Activated CD4-positive, alpha-beta T cell treated with anti-CD3 and anti-CD28 coated beads, Interleukin-10, Interleukin-2, amounts not matched to agents 100 ng/mL and 50 ng/mL, durations not matched to agents 16 hours and 8 hours (primary cell): Measurements from ENCODE around the gene PLXDC2.

Source experiments
- DNase-seq: peaks from one replicate; pipeline ENCODE4 v3.0.0-alpha.2; 2020

Gene PLXDC2

GRCh38 chr10:19915816-19916215 is 99.6 kb downstream of the PLXDC2 start:
- no peak for DNase-seq

GRCh38 chr10:19917751-19918478 is 101.7 kb downstream of the PLXDC2 start:
- DNase-seq = no peak

GRCh38 chr10:19918794-19919193 is 102.6 kb downstream of the PLXDC2 start:
- no peak for DNase-seq

- DNase-seq = no peak
Measured at GRCh38 chr10:19919671-19920070, 103.4 kb downstream of the PLXDC2 start.

GRCh38 chr10:19920075-19920726 is 104.0 kb downstream of the PLXDC2 start:
- no peak for DNase-seq

GRCh38 chr10:19921300-19922140 is 105.3 kb downstream of the PLXDC2 start:
- no peak for DNase-seq

- DNase-seq = no peak
Measured at GRCh38 chr10:19922236-19922963, 106.2 kb downstream of the PLXDC2 start.

- no peak for DNase-seq
Measured at GRCh38 chr10:19925064-19925463, 108.8 kb downstream of the PLXDC2 start.

GRCh38 chr10:19928936-19929335 is 112.7 kb downstream of the PLXDC2 start:
- no peak for DNase-seq

GRCh38 chr10:19929506-19930140 is 113.4 kb downstream of the PLXDC2 start:
- no peak for DNase-seq

GRCh38 chr10:19930936-19931893 is 115.0 kb downstream of the PLXDC2 start:
- no peak for DNase-seq

GRCh38 chr10:19931894-19932590 is 115.8 kb downstream of the PLXDC2 start:
- DNase-seq = no peak

- no peak for DNase-seq
Measured at GRCh38 chr10:19932806-19933371, 116.7 kb downstream of the PLXDC2 start.

- DNase-seq = no peak
Measured at GRCh38 chr10:19933772-19934171, 117.5 kb downstream of the PLXDC2 start.

GRCh38 chr10:19935176-19935575 is 118.9 kb downstream of the PLXDC2 start:
- no peak for DNase-seq

- no peak for DNase-seq
Measured at GRCh38 chr10:19936289-19936688, 120.1 kb downstream of the PLXDC2 start.

- DNase-seq = no peak
Measured at GRCh38 chr10:19937989-19938388, 121.8 kb downstream of the PLXDC2 start.

- no peak for DNase-seq
Measured at GRCh38 chr10:19941206-19941880, 125.1 kb downstream of the PLXDC2 start.

- DNase-seq = no peak
Measured at GRCh38 chr10:19944911-19945663, 128.9 kb downstream of the PLXDC2 start.
